ENCODE results near the gene FANCE.
"Not testable (repeated sequence)": the region's sequence is repeated elsewhere in the genome, so short reads cannot be mapped to it uniquely, and the experiment has no call there.

FANCE gene

GRCh38 chr6:35435074-35435837 is 16.9 kb upstream of the FANCE start:
- H3K36me3 ChIP-seq (ENCODE audit: control insufficient read depth, insufficient read depth, low read length), result no peaks in the 10 kb centered on the region
- H3K9me3 ChIP-seq (ENCODE audit: control insufficient read depth, insufficient read depth, low read length), result no peaks in the 10 kb centered on the region
- no peak overlapping the region for H3K9ac ChIP-seq (ENCODE audit: low read depth, low read length)
- H3K4me1 ChIP-seq (ENCODE audit: control insufficient read depth, insufficient read depth, low read length), result peaks cover 2% of the 10 kb centered on the region
- H3K27me3 ChIP-seq (ENCODE audit: control insufficient read depth, insufficient read depth, low read length), result no peaks in the 10 kb centered on the region
- H3K4me3 ChIP-seq (ENCODE audit: low read depth, low read length), result no peak overlapping the region

GRCh38 chr6:35436071-35436857 is 15.9 kb upstream of the FANCE start:
- Histone ChIP-seq H3K9me3 (ENCODE audit: control insufficient read depth, insufficient read depth, low read length) (no peaks in the 10 kb centered on the region), H3K36me3 (ENCODE audit: control insufficient read depth, insufficient read depth, low read length) (no peaks in the 10 kb centered on the region), H3K4me3 (ENCODE audit: low read depth, low read length) (no peak overlapping the region), H3K9ac (ENCODE audit: low read depth, low read length) (no peak overlapping the region), H3K27me3 (ENCODE audit: control insufficient read depth, insufficient read depth, low read length) (no peaks in the 10 kb centered on the region), H3K4me1 (ENCODE audit: control insufficient read depth, insufficient read depth, low read length) (peaks cover 2% of the 10 kb centered on the region)

GRCh38 chr6:35438378-35439065 is 13.6 kb upstream of the FANCE start:
- not testable (repeated sequence) for H3K4me3 ChIP-seq (ENCODE audit: low read depth, low read length); H3K9ac ChIP-seq (ENCODE audit: low read depth, low read length); H3K9me3 ChIP-seq (ENCODE audit: control insufficient read depth, insufficient read depth, low read length)

GRCh38 chr6:35439308-35439707 is 12.8 kb upstream of the FANCE start:
- Histone ChIP-seq H3K36me3 (ENCODE audit: control insufficient read depth, insufficient read depth, low read length) (no peaks in the 10 kb centered on the region), H3K27me3 (ENCODE audit: control insufficient read depth, insufficient read depth, low read length) (no peaks in the 10 kb centered on the region), H3K9me3 (ENCODE audit: control insufficient read depth, insufficient read depth, low read length) (no peaks in the 10 kb centered on the region), H3K4me1 (ENCODE audit: control insufficient read depth, insufficient read depth, low read length) (peaks cover 2% of the 10 kb centered on the region), H3K9ac (ENCODE audit: low read depth, low read length) (no peak overlapping the region), H3K4me3 (ENCODE audit: low read depth, low read length) (no peak overlapping the region)

More at GRCh38 chr6:35438378-35439065, 13.6 kb upstream of the FANCE start:
- H3K36me3 ChIP-seq (ENCODE audit: control insufficient read depth, insufficient read depth, low read length); H3K27me3 ChIP-seq (ENCODE audit: control insufficient read depth, insufficient read depth, low read length); H3K4me1 ChIP-seq (ENCODE audit: control insufficient read depth, insufficient read depth, low read length): not testable (repeated sequence)

- Histone ChIP-seq H3K27me3 (ENCODE audit: control insufficient read depth, insufficient read depth, low read length) (no peaks in the 10 kb centered on the region), H3K4me1 (ENCODE audit: control insufficient read depth, insufficient read depth, low read length) (no peaks in the 10 kb centered on the region), H3K9me3 (ENCODE audit: control insufficient read depth, insufficient read depth, low read length) (no peaks in the 10 kb centered on the region), H3K36me3 (ENCODE audit: control insufficient read depth, insufficient read depth, low read length) (no peaks in the 10 kb centered on the region), H3K4me3 (ENCODE audit: low read depth, low read length) (no peak overlapping the region), H3K9ac (ENCODE audit: low read depth, low read length) (no peak overlapping the region)
Observed at GRCh38 chr6:35441205-35441604, 10.9 kb upstream of the FANCE start.

DNA sequence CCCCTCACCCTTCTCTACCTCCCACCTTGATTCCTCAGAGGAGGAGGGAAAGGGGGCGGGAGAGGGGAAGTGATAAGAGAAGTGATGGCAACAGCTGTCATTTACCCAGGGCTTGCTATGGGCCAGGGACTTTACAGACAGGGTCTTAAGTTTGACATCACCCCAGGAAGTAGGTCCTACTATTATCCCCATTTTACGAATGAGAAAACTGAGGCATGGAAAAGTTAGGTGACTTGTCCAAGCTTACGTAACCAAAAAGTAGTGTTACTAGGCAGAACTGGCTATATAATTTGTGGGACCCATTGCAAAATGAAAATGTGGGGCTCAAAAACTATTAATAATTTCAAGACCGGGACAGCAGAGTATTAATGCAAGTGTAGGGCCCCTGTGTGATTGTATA is 10.5 kb upstream of the FANCE start:
- Histone ChIP-seq H3K4me3 (ENCODE audit: low read depth, low read length) (no peak overlapping the region), H3K36me3 (ENCODE audit: control insufficient read depth, insufficient read depth, low read length) (no peaks in the 10 kb centered on the region), H3K9ac (ENCODE audit: low read depth, low read length) (no peak overlapping the region), H3K9me3 (ENCODE audit: control insufficient read depth, insufficient read depth, low read length) (no peaks in the 10 kb centered on the region), H3K27me3 (ENCODE audit: control insufficient read depth, insufficient read depth, low read length) (no peaks in the 10 kb centered on the region), H3K4me1 (ENCODE audit: control insufficient read depth, insufficient read depth, low read length) (no peaks in the 10 kb centered on the region)

DNA sequence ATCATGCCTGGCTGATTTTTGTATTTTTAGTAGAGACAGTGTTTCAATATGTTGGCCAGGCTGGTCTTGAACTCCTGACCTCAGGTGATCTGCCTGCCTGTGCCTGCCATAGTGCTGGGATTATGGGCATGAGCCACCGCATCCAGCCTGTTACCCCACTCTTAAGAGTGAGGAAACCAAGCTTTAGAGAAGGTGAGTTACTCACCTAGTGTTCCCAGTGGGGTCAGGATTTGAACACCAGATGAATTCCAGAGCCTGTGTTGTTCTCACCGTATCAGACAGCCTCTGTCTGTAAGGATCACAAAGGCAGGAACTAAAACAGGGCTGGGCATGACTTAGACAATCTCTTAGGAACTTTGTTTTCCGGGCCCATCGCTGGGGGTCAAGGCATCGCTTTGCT is 9.4 kb upstream of the FANCE start:
- H3K9ac ChIP-seq (ENCODE audit: low read depth, low read length), result no peak overlapping the region
- H3K9me3 ChIP-seq (ENCODE audit: control insufficient read depth, insufficient read depth, low read length), result no peaks in the 10 kb centered on the region
- no peaks in the 10 kb centered on the region for H3K36me3 ChIP-seq (ENCODE audit: control insufficient read depth, insufficient read depth, low read length)
- H3K4me1 ChIP-seq (ENCODE audit: control insufficient read depth, insufficient read depth, low read length), result no peaks in the 10 kb centered on the region
- no peaks in the 10 kb centered on the region for H3K27me3 ChIP-seq (ENCODE audit: control insufficient read depth, insufficient read depth, low read length)
- H3K4me3 ChIP-seq (ENCODE audit: low read depth, low read length), result no peak overlapping the region

DNA sequence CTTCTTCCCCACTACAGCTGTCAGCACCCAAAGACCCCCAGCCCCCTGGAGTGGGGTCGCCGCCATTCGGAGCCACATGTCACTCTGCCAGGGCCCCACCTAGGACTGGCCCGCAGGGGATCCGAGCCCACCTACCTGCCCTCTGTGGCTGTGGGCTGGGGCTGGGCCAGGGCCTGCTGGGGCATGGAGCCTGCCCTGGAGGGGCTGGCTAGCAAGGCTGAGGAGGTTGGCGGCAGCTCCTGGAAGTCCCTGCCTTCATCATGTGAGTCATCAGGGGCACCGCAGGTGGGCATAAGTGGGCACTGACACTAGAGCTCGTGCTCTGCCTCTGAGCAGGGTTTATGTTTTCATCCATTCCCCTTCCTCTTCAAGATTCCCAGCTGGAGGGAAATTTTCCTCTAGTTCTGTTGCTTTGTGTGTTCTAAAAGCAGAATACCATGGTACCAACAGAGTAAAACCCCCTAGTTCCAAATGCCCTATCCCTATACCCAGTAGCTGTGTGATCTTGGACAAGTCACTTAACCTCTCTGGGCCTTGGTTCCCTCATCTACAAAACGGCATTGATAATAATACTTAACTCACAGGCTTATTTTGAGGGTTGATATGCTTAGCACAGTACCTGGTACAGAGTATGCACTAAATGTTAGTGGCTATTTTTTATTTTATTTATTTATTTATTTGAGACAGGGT is 8.7 kb upstream of the FANCE start:
- Histone ChIP-seq H3K9ac (ENCODE audit: low read depth, low read length) (no peak overlapping the region), H3K27me3 (ENCODE audit: control insufficient read depth, insufficient read depth, low read length) (no peaks in the 10 kb centered on the region), H3K9me3 (ENCODE audit: control insufficient read depth, insufficient read depth, low read length) (no peaks in the 10 kb centered on the region), H3K4me3 (ENCODE audit: low read depth, low read length) (no peak overlapping the region), H3K36me3 (ENCODE audit: control insufficient read depth, insufficient read depth, low read length) (no peaks in the 10 kb centered on the region), H3K4me1 (ENCODE audit: control insufficient read depth, insufficient read depth, low read length) (no peaks in the 10 kb centered on the region)

GRCh38 chr6:35445691-35446090 is 6.4 kb upstream of the FANCE start:
- no peak overlapping the region for H3K9ac ChIP-seq (ENCODE audit: low read depth, low read length)
- no peaks in the 10 kb centered on the region for H3K9me3 ChIP-seq (ENCODE audit: control insufficient read depth, insufficient read depth, low read length)
- no peaks in the 10 kb centered on the region for H3K4me1 ChIP-seq (ENCODE audit: control insufficient read depth, insufficient read depth, low read length)
- H3K36me3 ChIP-seq (ENCODE audit: control insufficient read depth, insufficient read depth, low read length), result no peaks in the 10 kb centered on the region
- H3K4me3 ChIP-seq (ENCODE audit: low read depth, low read length), result no peak overlapping the region
- no peaks in the 10 kb centered on the region for H3K27me3 ChIP-seq (ENCODE audit: control insufficient read depth, insufficient read depth, low read length)

GRCh38 chr6:35448191-35448590 is 3.9 kb upstream of the FANCE start:
- Histone ChIP-seq H3K36me3 (ENCODE audit: control insufficient read depth, insufficient read depth, low read length) (no peaks in the 10 kb centered on the region), H3K9ac (ENCODE audit: low read depth, low read length) (no peak overlapping the region), H3K27me3 (ENCODE audit: control insufficient read depth, insufficient read depth, low read length) (peaks cover 6% of the 10 kb centered on the region), H3K9me3 (ENCODE audit: control insufficient read depth, insufficient read depth, low read length) (no peaks in the 10 kb centered on the region), H3K4me1 (ENCODE audit: control insufficient read depth, insufficient read depth, low read length) (peaks cover 5% of the 10 kb centered on the region), H3K4me3 (ENCODE audit: low read depth, low read length) (no peak overlapping the region)

DNA sequence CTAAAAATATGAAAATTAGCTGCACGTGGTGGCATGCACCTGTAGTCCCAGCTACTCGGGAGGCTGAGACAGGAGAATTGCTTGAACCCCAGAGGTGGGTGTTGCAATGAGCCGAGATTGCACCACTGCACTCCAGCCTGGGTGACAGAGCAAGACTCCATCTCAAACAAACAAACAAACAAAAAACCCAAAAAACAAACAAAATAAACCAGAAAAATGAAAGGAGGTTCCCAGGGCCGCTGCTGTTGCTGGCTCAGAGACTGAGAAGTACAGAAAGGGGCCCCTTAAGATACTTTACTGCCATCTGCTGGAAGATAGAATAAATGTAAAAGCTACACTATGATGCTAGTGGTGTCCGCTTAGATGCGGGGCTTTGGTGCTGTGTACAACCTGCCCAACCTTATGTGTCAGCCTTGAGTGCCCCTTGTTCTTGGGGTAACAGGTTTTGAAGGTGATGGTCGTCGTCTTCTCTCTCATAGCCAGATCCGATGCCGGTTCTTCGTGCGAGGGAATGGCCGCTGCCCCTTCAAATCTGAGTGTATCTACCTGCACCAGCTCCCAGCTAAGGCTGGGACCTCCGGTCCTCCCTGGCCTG is 2.8 kb upstream of the FANCE start:
- Histone ChIP-seq H3K4me1 (ENCODE audit: control insufficient read depth, insufficient read depth, low read length) (peaks cover 7% of the 10 kb centered on the region), H3K36me3 (ENCODE audit: control insufficient read depth, insufficient read depth, low read length) (no peaks in the 10 kb centered on the region)

More for the DNA sequence above, 2.8 kb upstream of the FANCE start:
- Histone ChIP-seq H3K9ac (ENCODE audit: low read depth, low read length) (no peak overlapping the region), H3K9me3 (ENCODE audit: control insufficient read depth, insufficient read depth, low read length) (no peaks in the 10 kb centered on the region), H3K4me3 (ENCODE audit: low read depth, low read length) (no peak overlapping the region), H3K27me3 (ENCODE audit: control insufficient read depth, insufficient read depth, low read length) (peaks cover 6% of the 10 kb centered on the region)
